ENCODE measurements around the gene PLEKHH1. TPM values are rescaled to one million over a fixed set of nuclear protein-coding genes. Genes with fewer than 3 reads are reported as not detected.

Gene PLEKHH1
- total RNA-seq, 1 experiment from 2014 or later = 35.3 TPM

DNA sequence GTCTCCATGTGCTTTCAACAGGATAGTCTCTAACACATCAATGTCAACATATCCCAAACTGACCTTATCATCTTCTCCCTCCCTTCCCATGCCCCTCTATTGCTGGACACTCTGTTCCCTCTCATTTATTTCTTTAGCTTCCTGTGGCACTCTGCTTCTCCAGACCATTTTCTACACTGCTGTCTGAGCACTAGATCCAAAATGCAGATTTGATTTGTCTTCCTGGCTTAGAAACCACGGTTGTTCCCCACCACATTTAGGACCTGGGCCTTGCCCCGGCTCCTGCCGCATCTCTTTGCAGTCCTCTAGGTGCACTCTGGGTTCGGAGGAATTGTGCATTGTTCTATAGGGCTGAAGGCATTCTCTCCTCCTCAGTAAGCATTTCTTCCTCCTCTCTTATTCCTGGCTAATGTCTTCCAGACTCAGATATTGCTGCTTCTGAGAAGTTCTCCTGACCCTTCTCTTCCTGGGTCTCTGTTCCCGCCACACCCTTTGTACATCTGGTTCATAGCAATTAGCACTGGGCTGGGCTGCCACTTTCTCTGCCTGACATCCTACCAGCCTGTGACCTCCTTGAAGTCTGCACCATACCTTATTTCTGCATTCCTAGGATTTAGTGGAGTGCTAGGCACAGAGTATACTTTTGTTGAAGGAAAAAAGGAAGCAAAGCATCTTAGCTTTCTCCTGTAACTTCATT, 100.5 kb downstream of the PLEKHH1 start:
- no peak overlapping the region for H2BK20ac ChIP-seq (ENCODE audit: low read depth, low read length, poor library complexity, severe bottlenecking)
- no peak overlapping the region for H3K4ac ChIP-seq (ENCODE audit: low read depth, low read length)
- H3T11ph ChIP-seq (ENCODE audit: low read length) = no peak overlapping the region
- no peak overlapping the region for H3K9ac ChIP-seq (ENCODE audit: extremely low read depth, insufficient read length, low read length)
- no peaks in the 10 kb centered on the region for H3K9me3 ChIP-seq (ENCODE audit: control insufficient read depth, low read depth, low read length)
- Mint-ChIP-seq H3K27ac (no peak overlapping the region; a peak in 1 of 7 replicates), H3K36me3 (ENCODE audit: insufficient read depth in 1 of 3, low read depth in 3 of 3) (peaks cover 5 to 6% (median 6%) of the 10 kb centered on the region in 3 experiments; a peak in 5 of 7 replicates), H3K4me1 (no peaks in the 10 kb centered on the region), H3K4me3 (no peak overlapping the region), H3K27me3 (ENCODE audit: low read depth) (no peaks in the 10 kb centered on the region), H3K9me3 (no peaks in the 10 kb centered on the region)
- no peak overlapping the region for H3K18ac ChIP-seq (ENCODE audit: insufficient read length, low read depth, low read length)
- no peak overlapping the region for H2BK5ac ChIP-seq (ENCODE audit: insufficient read length, low read length)
- H3K79me1 ChIP-seq (ENCODE audit: insufficient read depth, low read depth, low read length, poor library complexity, severe bottlenecking) = no peaks in the 10 kb centered on the region
- no peak overlapping the region for H3K23ac ChIP-seq (ENCODE audit: insufficient read length, low read depth, low read length)
- H3K14ac ChIP-seq (ENCODE audit: insufficient read depth, low read length) = no peak overlapping the region
- H2AK5ac ChIP-seq (ENCODE audit: insufficient read length, low read length) = no peak overlapping the region
- no CpG with 5 or more reads among the region's 5 CpGs for WGBS (ENCODE audit: extremely low coverage, insufficient read length, low lambda C conversion rate)
- TF ChIP-seq, protein P1, sequence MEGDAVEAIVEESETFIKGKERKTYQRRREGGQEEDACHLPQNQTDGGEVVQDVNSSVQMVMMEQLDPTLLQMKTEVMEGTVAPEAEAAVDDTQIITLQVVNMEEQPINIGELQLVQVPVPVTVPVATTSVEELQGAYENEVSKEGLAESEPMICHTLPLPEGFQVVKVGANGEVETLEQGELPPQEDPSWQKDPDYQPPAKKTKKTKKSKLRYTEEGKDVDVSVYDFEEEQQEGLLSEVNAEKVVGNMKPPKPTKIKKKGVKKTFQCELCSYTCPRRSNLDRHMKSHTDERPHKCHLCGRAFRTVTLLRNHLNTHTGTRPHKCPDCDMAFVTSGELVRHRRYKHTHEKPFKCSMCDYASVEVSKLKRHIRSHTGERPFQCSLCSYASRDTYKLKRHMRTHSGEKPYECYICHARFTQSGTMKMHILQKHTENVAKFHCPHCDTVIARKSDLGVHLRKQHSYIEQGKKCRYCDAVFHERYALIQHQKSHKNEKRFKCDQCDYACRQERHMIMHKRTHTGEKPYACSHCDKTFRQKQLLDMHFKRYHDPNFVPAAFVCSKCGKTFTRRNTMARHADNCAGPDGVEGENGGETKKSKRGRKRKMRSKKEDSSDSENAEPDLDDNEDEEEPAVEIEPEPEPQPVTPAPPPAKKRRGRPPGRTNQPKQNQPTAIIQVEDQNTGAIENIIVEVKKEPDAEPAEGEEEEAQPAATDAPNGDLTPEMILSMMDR (conservative IDR thresholded peaks at IDR 0.05) = no peak
- H3K56ac ChIP-seq (ENCODE audit: insufficient read length, low read depth, low read length) = no peak overlapping the region
- no peak overlapping the region for H4K5ac ChIP-seq (ENCODE audit: insufficient read length, low read depth, low read length)
- H2AFZ ChIP-seq (ENCODE audit: low read length) = no peak overlapping the region
- H2BK12ac ChIP-seq (ENCODE audit: insufficient read length, low read depth, low read length) = no peak overlapping the region
- H3K79me2 ChIP-seq (ENCODE audit: insufficient read depth, low read length) = no peaks in the 10 kb centered on the region
- no peak overlapping the region for H3K4me2 ChIP-seq (ENCODE audit: insufficient read depth, insufficient read length, low read length)
- H2BK15ac ChIP-seq (ENCODE audit: low read depth, low read length) = no peak overlapping the region
- H3K23me2 ChIP-seq (ENCODE audit: insufficient read length, low read depth, low read length, poor library complexity, severe bottlenecking) = no peaks in the 10 kb centered on the region
- H3K4me1 ChIP-seq (ENCODE audit: insufficient read depth, low read length) = no peaks in the 10 kb centered on the region
- H3K27ac ChIP-seq (ENCODE audit: insufficient read length, low read depth, low read length) = no peak overlapping the region
- no peaks in the 10 kb centered on the region for H4K20me1 ChIP-seq (ENCODE audit: control insufficient read depth, insufficient read depth, insufficient read length)
- H2BK120ac ChIP-seq (ENCODE audit: low read depth, low read length, poor library complexity, severe bottlenecking) = no peak overlapping the region
- no peak for DNase-seq
- H4K8ac ChIP-seq (replicated peaks; ENCODE audit: insufficient read length, low read depth, low read length) = no peak overlapping the region
- no peak overlapping the region for H4K91ac ChIP-seq (ENCODE audit: insufficient read length, low read depth, low read length)
- H3K27me3 ChIP-seq (ENCODE audit: insufficient read depth, low read length) = no peaks in the 10 kb centered on the region

Measured in H9 (cell line).